ENCODE measurements around the gene MOXD1. TPM values are rescaled to one million over a fixed set of nuclear protein-coding genes. Genes with fewer than 3 reads are reported as not detected.
A peak's percentile ranks its signal among the peaks of the same experiment; 100 is the strongest.

Gene MOXD1
- total RNA-seq, 1 experiment from 2014 or later = 1.0 TPM

GRCh38 chr6:132259070-132259469 is 142.2 kb downstream of the MOXD1 start:
- Histone ChIP-seq H3K27me3 (ENCODE audit: insufficient read depth, low read length) (no peaks in the 10 kb centered on the region), H3K4me3 (replicated peaks in 1 of 2; ENCODE audit: low read depth in 1 of 2, low read length in 2 of 2) (no peak overlapping the region), H3K36me3 (ENCODE audit: control insufficient read depth in 1 of 2, insufficient read depth in 2 of 2, low read length in 2 of 2) (no peaks in the 10 kb centered on the region), H3K4me1 (ENCODE audit: control insufficient read depth in 1 of 2, insufficient read depth in 2 of 2, low read length in 2 of 2) (no peaks in the 10 kb centered on the region), H3K4me2 (ENCODE audit: low read length) (no peak overlapping the region), H3K9me3 (ENCODE audit: control insufficient read depth in 1 of 2, insufficient read depth in 1 of 2, low read depth in 1 of 2, low read length in 2 of 2) (no peaks in the 10 kb centered on the region), H3K9ac (ENCODE audit: low read length) (no peak overlapping the region), H3K79me2 (ENCODE audit: insufficient read depth, low read length) (no peaks in the 10 kb centered on the region), H4K20me1 (ENCODE audit: insufficient read depth) (no peaks in the 10 kb centered on the region), H3K27ac (ENCODE audit: low read depth, low read length) (no peak overlapping the region), H2AFZ (ENCODE audit: low read depth, low read length, poor library complexity, severe bottlenecking) (no peak overlapping the region), H3K9me2 (ENCODE audit: insufficient read depth) (no peaks in the 10 kb centered on the region)
- TF ChIP-seq RAD21 (IDR thresholded peaks at IDR 0.05; ENCODE audit: low read depth) (peak; percentile 55), SIN3A (IDR thresholded peaks at IDR 0.05; ENCODE audit: low read depth) (no peak), EZH2phosphoT487 (IDR thresholded peaks at IDR 0.05; ENCODE audit: borderline replicate concordance) (no peak), ZFX (IDR thresholded peaks at IDR 0.05) (no peak), MAX (IDR thresholded peaks at IDR 0.05) (no peak), POLR2A (IDR thresholded peaks at IDR 0.05; ENCODE audit: borderline replicate concordance, extremely low read depth, insufficient read depth, insufficient read length) (no peak)
- TF ChIP-seq, protein P1, sequence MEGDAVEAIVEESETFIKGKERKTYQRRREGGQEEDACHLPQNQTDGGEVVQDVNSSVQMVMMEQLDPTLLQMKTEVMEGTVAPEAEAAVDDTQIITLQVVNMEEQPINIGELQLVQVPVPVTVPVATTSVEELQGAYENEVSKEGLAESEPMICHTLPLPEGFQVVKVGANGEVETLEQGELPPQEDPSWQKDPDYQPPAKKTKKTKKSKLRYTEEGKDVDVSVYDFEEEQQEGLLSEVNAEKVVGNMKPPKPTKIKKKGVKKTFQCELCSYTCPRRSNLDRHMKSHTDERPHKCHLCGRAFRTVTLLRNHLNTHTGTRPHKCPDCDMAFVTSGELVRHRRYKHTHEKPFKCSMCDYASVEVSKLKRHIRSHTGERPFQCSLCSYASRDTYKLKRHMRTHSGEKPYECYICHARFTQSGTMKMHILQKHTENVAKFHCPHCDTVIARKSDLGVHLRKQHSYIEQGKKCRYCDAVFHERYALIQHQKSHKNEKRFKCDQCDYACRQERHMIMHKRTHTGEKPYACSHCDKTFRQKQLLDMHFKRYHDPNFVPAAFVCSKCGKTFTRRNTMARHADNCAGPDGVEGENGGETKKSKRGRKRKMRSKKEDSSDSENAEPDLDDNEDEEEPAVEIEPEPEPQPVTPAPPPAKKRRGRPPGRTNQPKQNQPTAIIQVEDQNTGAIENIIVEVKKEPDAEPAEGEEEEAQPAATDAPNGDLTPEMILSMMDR (IDR thresholded peaks at IDR 0.05 in 2 of 3, conservative IDR thresholded peaks at IDR 0.05 in 1 of 3; ENCODE audit: borderline replicate concordance in 1 of 3, insufficient read depth in 1 of 3, low read depth in 2 of 3, low read length in 2 of 3) = peak in 2 of 3 experiments; percentile 42 to 54; a peak in 3 of 6 replicates
- POLR2A ChIA-PET = no interaction called here
- CTCF ChIA-PET = interaction anchor here (0.6 to 3.6 kb wide), 6 partner anchors 13 to 344 kb away, joined by 3 to 17 read pairs (median 8); no protein-coding TSS in a partner anchor
- intact Hi-C loops (cut with micrococcal nuclease) = loop anchor here (1.0 to 10.0 kb wide), 2 partner anchors 334 to 564 kb away; no protein-coding TSS in a partner anchor
- no TSS peak for BruUV-seq (replicated peaks)
- RAD21 ChIA-PET (ENCODE audit: low non-redundant PET in 1 of 2, low total read pairs in 2 of 2, uncharacterized antibody in 2 of 2, unreplicated experiment in 2 of 2) = interaction anchor here in 1 of 2 experiments (1.0 kb wide), 1 partner anchor 334 kb away, joined by 3 read pairs; no protein-coding TSS in a partner anchor
- ATAC-seq = peak; percentile 60
- DNase-seq (ENCODE audit: low read depth, low spot score) = no peak

DNA sequence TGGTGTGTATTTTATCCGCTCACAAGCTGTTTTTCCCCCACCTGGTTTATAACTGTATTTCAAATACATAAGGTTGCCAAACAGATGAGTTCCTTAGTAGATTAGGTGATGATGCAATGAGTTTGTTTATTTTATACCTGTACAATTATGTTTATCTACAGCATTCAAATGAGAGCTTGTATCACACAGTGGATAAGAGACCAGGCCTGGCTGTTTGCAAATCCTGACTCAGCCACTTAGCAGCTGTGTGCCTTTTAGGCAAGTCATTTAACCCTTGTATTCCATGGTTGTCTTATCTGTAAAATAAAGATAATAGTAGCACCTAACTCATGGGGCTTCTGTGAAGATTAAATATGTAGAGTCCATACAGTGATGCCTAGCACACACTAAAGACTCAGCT is 143.7 kb downstream of the MOXD1 start:
- no peak overlapping the region for H3K4me3 ChIP-seq (replicated peaks in 1 of 2; ENCODE audit: low read depth in 1 of 2, low read length in 2 of 2)
- no peak overlapping the region for H3K4me2 ChIP-seq (ENCODE audit: low read length)
- H3K9me3 ChIP-seq (ENCODE audit: control insufficient read depth in 1 of 2, insufficient read depth in 1 of 2, low read depth in 1 of 2, low read length in 2 of 2) = no peaks in the 10 kb centered on the region
- DNase-seq (ENCODE audit: low read depth, low spot score) (no peak), ATAC-seq (no peak)
- CTCF ChIA-PET = interaction anchor here (1.1 to 3.6 kb wide), 2 partner anchors 22 to 333 kb away, joined by 3 to 17 read pairs; no protein-coding TSS in a partner anchor
- no peaks in the 10 kb centered on the region for H3K79me2 ChIP-seq (ENCODE audit: insufficient read depth, low read length)
- H2AFZ ChIP-seq (ENCODE audit: low read depth, low read length, poor library complexity, severe bottlenecking) = no peak overlapping the region
- no peaks in the 10 kb centered on the region for H3K9me2 ChIP-seq (ENCODE audit: insufficient read depth)
- no TSS peak for BruUV-seq (replicated peaks)
- intact Hi-C loops (cut with micrococcal nuclease) = loop anchor here (10.0 kb wide), 1 partner anchor 563 kb away; no protein-coding TSS in a partner anchor
- H3K4me1 ChIP-seq (ENCODE audit: control insufficient read depth in 1 of 2, insufficient read depth in 2 of 2, low read length in 2 of 2) = no peaks in the 10 kb centered on the region
- no peak overlapping the region for H3K9ac ChIP-seq (ENCODE audit: low read length)
- no peaks in the 10 kb centered on the region for H3K27me3 ChIP-seq (ENCODE audit: insufficient read depth, low read length)
- POLR2A ChIA-PET = no interaction called here
- no peak overlapping the region for H3K27ac ChIP-seq (ENCODE audit: low read depth, low read length)
- TF ChIP-seq SIN3A (IDR thresholded peaks at IDR 0.05; ENCODE audit: low read depth) (no peak), SRF (IDR thresholded peaks at IDR 0.05; ENCODE audit: low read depth) (no peak), EZH2phosphoT487 (IDR thresholded peaks at IDR 0.05; ENCODE audit: borderline replicate concordance) (no peak), ZFX (IDR thresholded peaks at IDR 0.05) (no peak), REST (IDR thresholded peaks at IDR 0.05; ENCODE audit: low read depth) (no peak), FOSL1 (IDR thresholded peaks at IDR 0.05; ENCODE audit: low read depth) (no peak)
- no peaks in the 10 kb centered on the region for H4K20me1 ChIP-seq (ENCODE audit: insufficient read depth)
- RAD21 ChIA-PET (ENCODE audit: low non-redundant PET in 1 of 2, low total read pairs in 2 of 2, uncharacterized antibody in 2 of 2, unreplicated experiment in 2 of 2) = no interaction called here
- H3K36me3 ChIP-seq (ENCODE audit: control insufficient read depth in 1 of 2, insufficient read depth in 2 of 2, low read length in 2 of 2) = no peaks in the 10 kb centered on the region

Measured in HCT116 (cell line).